KOPT-K1 (cell line): ENCODE results near the gene COL11A1.

Source experiments
- H3K27ac ChIP-seq: fragments of 200-600 bp; sonication (generic); 2 replicates; pipeline ENCODE4 v1.5.1; 2016; ENCODE audit warnings: antibody characterized with exemption, mild to moderate bottlenecking, low read depth, low read length; ENCODE audit not compliant: poor library complexity, severe bottlenecking
- H3K36me3 ChIP-seq: fragments of 200-600 bp; sonication (generic); 2 replicates; pipeline ENCODE4 v1.5.1; 2017; ENCODE audit warnings: antibody characterized with exemption, mild to moderate bottlenecking, low read length, moderate library complexity; ENCODE audit not compliant: insufficient read depth
- H3K9me3 ChIP-seq: fragments of 200-600 bp; sonication (generic); 2 replicates; pipeline ENCODE4 v1.5.1; 2017; ENCODE audit warnings: antibody characterized with exemption, low read length, mild to moderate bottlenecking; ENCODE audit not compliant: insufficient read depth, poor library complexity, severe bottlenecking

The COL11A1 gene

DNA sequence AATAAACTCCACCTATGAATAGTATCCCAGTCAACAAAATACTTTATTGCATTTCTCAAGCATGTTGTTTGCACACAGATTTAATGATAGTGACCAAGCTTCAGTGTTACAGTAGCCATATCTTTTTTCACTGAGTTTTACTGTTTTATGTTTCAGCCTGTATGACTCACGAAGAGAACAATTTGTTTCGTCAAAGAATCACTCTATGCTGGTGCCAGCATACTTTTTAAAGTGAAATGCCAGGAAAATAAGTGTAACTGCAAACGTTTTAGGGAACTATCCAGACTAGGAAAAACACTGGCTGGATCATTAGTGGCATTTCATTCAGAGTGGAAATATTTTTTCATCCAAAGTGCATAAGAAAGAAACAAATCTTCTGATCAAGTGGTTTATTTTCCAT, 210.8 kb downstream of the COL11A1 start:
- Histone ChIP-seq H3K27ac (no peak overlapping the region), H3K9me3 (no peaks in the 10 kb centered on the region), H3K36me3 (no peaks in the 10 kb centered on the region)

DNA sequence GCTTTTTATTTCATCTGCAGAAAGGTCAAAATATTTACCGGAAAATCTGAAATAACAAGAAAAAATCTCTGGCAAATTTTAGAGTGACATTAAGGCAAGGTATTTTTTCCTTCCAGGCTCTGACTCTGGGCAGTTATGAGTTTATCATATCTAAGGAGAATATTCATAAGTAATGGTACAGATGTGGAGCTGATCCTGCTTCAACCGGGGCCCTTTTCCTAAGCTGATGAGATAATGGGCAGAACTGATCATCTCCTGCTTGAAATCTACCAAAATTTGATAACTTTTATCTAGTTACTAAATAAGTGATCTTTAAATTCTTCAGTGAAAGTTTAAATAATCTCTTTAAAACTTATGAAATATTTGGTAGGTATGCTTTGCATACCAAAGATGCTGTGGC, 211.6 kb downstream of the COL11A1 start:
- H3K9me3 ChIP-seq = no peaks in the 10 kb centered on the region
- no peak overlapping the region for H3K27ac ChIP-seq
- H3K36me3 ChIP-seq = no peaks in the 10 kb centered on the region

DNA sequence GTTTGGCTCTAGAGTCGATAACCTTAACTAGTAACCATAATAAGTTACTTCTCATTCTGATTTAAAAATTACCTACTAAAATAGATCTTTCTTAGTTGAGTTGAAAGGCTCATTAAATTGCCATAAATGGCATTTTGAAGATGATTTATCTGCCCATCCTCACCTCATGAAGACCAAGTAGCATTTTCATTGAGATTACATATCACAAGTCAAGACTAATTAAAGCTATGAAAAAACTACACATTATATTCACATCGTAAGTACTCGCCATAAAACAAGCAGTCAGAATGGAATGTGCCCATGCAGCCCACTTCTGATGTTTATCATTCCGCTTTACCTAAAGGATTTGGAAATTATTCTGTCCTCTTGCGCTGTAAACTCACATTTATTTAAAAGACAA, 212.0 kb downstream of the COL11A1 start:
- no peaks in the 10 kb centered on the region for H3K9me3 ChIP-seq
- no peaks in the 10 kb centered on the region for H3K36me3 ChIP-seq
- no peak overlapping the region for H3K27ac ChIP-seq

DNA sequence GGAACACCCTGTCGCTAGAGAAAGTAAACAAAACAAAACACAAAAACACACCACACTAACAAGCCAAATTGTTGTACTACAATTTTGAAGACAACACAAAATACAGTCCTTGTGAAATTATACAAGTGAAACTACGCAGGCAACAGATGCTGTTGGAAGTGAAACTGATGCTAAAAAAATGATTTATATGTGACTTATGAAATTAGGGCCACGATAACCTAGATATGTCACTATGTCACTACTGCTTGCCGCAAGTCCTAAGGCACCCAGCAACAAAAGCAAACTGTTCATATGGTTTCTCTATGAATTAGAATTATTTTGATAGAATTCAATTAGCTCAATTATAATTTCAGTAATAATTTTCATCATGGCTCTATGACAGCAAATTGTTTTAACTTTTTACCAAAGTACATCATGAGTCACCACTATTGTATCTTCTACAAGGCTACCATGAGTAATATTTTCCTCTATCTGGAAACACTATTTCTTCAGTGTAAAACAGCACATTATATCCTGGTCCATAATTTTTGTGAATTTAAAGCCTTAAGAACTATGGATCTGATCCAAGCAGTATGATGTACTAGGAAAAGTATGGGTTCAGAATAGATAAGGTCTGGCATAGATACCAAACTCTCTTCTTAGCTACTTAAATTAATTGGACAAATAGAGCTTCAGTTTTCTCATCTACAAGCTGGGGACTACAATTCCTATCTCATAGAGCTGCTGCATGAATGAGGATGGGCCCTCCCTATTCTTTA, 216.3 kb downstream of the COL11A1 start:
- no peak overlapping the region for H3K27ac ChIP-seq

DNA sequence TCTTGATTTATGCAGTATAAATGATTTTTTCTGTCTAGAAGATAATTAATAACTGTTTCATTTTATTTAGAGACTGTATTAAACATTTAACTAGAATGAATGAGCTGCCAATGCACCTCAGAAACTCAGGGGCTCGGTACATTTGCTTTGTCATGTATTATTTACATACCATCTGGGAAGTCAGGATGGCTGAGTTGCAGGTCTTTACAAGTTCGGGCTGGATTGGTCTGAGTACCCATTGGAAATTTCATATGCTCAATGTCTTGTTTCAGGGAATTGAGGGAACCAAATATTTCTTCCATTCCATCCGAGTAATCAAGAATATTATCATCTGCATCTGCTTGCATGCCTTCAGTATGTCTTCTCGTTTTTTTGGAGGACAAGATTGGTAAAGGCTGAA, 221.7 kb downstream of the COL11A1 start:
- no peak overlapping the region for H3K27ac ChIP-seq
- no peaks in the 10 kb centered on the region for H3K9me3 ChIP-seq
- no peaks in the 10 kb centered on the region for H3K36me3 ChIP-seq

More for the DNA sequence above, 216.3 kb downstream of the COL11A1 start:
- no peaks in the 10 kb centered on the region for H3K36me3 ChIP-seq
- no peaks in the 10 kb centered on the region for H3K9me3 ChIP-seq

DNA sequence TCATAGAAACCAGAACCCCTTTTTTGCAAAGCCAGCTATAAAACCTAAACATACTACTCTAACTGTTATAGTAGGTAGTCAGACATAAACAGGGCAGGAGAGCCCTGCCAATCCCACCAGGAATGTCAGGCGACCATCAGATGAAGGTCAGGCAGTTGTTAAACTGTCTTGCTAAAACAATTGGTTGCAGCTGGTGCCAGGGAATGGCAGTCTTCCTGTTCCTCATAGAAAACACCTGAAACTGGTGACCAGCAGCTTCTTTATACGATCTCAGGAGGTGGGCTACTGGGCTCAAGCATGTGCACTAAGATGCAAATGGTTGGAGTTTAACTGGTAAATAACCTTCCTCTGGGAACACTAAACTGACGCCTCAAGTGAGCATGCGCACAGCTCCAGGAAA, 224.1 kb downstream of the COL11A1 start:
- H3K9me3 ChIP-seq = no peaks in the 10 kb centered on the region
- no peak overlapping the region for H3K27ac ChIP-seq

DNA sequence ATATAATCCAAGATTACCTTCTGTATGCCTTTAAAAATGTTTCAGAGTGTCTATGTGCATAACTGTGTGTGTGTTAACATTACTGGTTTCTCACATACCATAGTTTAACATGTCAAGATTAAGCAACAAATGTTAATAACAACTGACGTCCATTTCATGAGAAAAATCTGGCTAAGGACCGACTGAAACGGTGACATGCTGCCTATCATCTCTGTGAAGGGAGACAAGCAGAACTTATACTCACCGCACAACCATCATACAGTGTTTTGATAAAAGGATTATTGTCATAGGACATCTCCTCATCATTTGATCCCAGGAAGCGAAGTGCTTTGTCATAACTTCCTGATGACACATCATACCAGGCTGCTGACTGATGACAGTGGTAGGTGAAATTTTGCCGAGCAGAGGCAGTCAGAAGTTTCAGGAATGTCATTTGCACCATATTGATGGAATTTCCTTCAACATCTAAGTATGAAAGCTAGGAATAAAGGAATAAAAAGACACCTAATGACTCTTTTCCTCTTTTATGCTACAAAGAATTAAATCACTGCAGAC, 228.8 kb downstream of the COL11A1 start:
- no peaks in the 10 kb centered on the region for H3K36me3 ChIP-seq
- no peak overlapping the region for H3K27ac ChIP-seq
- no peaks in the 10 kb centered on the region for H3K9me3 ChIP-seq

More for the DNA sequence above, 224.1 kb downstream of the COL11A1 start:
- no peaks in the 10 kb centered on the region for H3K36me3 ChIP-seq

DNA sequence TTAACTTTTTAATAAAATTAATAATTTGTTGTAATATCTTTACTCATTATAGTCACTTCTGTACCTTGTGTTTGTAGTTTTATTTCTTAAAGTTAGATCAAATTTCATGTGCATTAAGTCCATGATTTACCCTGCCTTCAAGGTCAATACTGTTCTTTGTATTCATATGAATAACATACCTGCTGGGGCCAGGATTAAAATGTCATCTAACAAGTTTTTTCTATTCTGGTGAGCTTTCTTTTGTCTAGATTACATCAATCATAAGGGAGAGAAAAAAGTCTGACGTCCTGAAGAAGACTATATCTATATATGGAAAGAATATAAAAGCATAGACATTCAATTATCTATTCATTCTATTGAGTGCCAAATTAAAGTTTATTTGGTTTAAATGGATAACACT, 232.6 kb downstream of the COL11A1 start:
- Histone ChIP-seq H3K27ac (no peak overlapping the region), H3K9me3 (no peaks in the 10 kb centered on the region), H3K36me3 (no peaks in the 10 kb centered on the region)

DNA sequence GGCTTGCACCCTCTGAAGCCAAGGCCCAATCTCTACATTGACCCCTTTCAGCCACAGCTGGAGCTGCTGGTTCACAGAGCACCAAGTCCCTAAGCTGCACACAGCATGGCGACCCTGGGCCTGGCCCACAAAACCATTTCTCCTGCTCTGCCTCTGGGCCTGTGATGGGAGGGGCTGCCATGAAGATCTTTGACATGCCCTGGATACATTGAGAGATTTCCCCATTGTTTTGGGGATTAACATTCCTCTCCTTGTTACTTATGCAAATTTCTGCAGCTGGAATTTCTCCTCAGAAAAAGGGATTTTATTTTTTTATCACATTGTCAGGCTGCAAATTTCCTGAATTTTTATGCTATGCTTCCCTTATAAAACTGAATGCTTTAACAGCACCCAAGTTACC, 235.8 kb downstream of the COL11A1 start:
- H3K36me3 ChIP-seq = no peaks in the 10 kb centered on the region
- no peak overlapping the region for H3K27ac ChIP-seq
- H3K9me3 ChIP-seq = no peaks in the 10 kb centered on the region

DNA sequence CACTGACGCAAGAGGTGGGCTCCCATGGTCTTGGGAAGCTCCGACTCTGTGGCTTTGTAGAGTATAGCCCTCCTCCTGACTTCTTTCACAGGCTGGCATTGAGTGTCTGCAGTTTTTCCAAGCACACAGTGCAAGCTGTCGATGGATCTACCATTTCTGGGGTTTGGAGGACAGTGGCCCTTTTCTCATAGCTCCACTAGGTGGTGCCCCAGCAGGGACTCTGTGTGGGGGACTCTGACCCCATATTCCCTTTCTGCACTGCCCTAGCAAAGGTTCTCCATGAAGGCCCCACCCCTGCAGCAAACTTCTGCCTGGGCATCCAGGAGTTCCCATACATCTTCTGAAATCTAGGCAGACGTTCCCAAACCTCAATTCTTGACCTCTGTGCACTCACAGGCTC, 236.2 kb downstream of the COL11A1 start:
- Histone ChIP-seq H3K27ac (no peak overlapping the region), H3K9me3 (no peaks in the 10 kb centered on the region), H3K36me3 (no peaks in the 10 kb centered on the region)

DNA sequence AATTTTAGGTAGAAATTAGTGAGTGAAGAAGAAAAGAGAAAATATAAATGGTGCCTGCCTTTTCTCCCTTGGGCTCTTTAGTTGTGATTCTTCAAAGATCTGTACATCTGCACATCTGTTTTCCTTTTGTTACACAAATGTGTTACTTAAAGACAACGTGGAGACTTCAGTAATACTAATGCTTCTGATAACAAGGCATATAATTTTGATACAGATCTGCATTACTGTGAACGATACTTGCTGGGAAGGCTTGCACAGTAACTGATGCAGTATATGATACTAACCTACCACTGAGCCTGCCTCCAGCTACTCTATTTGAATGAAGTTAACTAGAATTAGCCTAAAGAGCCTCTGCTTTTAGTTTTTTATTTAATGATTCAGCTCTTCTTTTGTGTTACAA, 244.6 kb downstream of the COL11A1 start:
- Histone ChIP-seq H3K27ac (no peak overlapping the region), H3K36me3 (no peaks in the 10 kb centered on the region), H3K9me3 (no peaks in the 10 kb centered on the region)

DNA sequence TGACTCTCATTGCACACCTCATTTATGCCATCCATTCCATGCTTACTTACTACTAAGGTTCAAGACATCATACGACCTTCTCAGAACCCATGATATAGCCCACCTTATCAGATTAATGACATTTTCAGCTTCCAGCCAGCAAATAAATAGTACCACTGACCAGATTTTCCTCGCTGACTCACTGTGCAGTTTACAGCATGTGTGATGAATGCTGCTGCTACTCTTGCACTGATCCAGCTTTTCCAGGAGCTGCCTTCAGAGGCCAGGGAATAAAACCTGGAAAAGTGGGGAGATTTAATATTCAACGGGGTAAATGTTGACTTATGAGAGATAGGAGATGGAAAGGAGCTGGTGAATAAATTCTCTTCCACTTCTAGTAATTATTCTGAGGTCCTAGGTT, 247.1 kb downstream of the COL11A1 start:
- Histone ChIP-seq H3K9me3 (no peaks in the 10 kb centered on the region), H3K36me3 (no peaks in the 10 kb centered on the region), H3K27ac (no peak overlapping the region)

DNA sequence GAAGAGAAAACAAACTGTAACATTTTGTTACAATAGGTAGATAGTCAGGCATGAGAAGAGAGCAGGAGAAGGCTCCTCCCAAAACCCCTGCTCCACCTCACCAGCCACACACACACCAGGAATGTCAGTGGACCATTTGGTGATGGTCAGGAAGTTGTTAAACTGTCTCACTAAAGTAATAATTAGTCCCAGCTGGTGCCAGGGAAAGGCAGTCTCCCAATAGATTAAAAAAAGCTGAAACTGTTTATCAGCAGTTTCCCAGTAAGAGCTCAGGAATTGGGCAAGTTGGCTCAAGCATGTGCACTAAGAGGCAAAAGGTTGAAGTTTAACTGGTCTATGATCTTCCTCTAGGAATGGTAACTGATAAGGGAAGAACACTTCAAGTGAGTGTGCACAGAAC, 249.6 kb downstream of the COL11A1 start:
- Histone ChIP-seq H3K36me3 (no peaks in the 10 kb centered on the region), H3K27ac (no peak overlapping the region), H3K9me3 (no peaks in the 10 kb centered on the region)

DNA sequence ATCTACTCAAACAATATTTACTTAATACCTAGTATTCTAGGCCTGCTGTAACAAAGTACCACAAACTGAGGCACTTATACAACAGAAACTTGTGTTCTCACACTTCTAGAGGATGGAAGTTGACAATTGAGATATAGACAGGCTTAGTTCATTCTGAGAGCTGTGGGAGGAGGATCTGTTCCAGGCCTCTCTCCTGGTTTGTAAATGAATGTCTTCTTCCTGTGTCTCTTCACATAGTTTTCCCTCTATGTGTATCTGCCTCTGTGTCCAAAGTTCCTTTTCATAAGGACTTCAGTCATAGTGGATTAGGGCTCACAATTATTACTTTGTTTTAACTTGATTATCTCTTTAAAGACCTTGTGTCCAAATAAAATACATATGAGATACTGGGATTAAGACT, 251.1 kb downstream of the COL11A1 start:
- Histone ChIP-seq H3K36me3 (no peaks in the 10 kb centered on the region), H3K9me3 (no peaks in the 10 kb centered on the region), H3K27ac (no peak overlapping the region)

DNA sequence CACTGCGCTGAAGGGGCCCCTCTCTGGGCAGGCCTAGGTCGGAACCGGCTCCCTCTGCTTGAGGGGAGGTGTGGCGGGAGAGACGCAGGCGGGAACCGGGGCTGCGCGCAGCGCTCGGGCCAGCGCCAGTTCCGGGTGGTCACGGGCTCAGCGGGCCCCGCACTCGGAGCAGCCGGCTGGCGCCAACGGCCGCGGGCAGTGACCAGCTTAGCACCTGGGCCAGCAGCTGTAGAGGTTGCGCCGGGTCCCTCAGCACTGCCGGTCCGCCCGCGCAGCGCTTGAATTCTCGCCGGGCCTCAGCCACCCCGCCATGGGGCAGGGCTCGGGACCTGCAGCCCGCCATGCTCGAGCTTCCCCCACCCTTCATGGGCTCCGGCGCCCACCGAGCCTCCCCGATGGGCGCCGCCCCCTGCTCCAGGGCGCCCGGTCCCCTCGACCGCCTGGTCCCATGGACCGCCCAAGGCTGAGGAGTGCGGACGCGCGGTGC, 254.6 kb downstream of the COL11A1 start:
- Histone ChIP-seq H3K27ac (no peak overlapping the region), H3K9me3 (no peaks in the 10 kb centered on the region), H3K36me3 (no peaks in the 10 kb centered on the region)

DNA sequence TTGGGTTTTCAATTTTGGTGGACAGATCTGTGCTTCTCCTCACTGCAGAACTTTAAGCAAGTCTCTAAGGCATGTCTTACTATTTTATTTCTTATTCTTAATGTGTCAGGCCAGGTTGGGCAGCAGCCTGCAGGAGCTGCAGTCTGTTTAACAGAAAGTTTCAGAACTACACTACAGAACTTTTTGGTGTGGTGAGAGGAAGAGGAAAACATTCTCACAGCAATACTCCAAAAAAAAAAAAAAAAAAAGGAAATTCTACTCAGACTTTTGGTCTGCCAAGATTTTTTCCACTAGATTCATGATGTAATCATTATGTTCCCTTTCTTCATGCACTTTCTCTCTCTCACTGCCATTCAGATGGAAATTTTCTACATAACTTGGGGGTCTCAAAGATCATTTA, 255.2 kb downstream of the COL11A1 start:
- no peak overlapping the region for H3K27ac ChIP-seq
- H3K9me3 ChIP-seq = no peaks in the 10 kb centered on the region
- no peaks in the 10 kb centered on the region for H3K36me3 ChIP-seq
